Measurements from ENCODE around the gene DUSP28.

Gene DUSP28

GRCh38 chr2:240572141-240573031 lies 12.2 kb downstream of the DUSP28 start:
- no peak for DNase-seq (ENCODE audit: low spot score in 2 of 2)
- Mint-ChIP-seq H3K4me3 (no peak overlapping the region), H3K36me3 (peaks cover 9% of the 10 kb centered on the region), H3K27ac (peak overlapping the region; percentile 56), H3K4me1 (peaks cover 30% of the 10 kb centered on the region), H3K9me3 (no peaks in the 10 kb centered on the region)
- no peak for ATAC-seq

- ATAC-seq, result no peak
- no peak overlapping the region for H3K4me3 Mint-ChIP-seq
- peaks cover 29% of the 10 kb centered on the region for H3K4me1 Mint-ChIP-seq
These were observed 12.9 kb downstream of the DUSP28 start for GRCh38 chr2:240573071-240573515.

GRCh38 chr2:240573516-240574385 lies 13.6 kb downstream of the DUSP28 start:
- H3K9me3 Mint-ChIP-seq, result no peaks in the 10 kb centered on the region

More at GRCh38 chr2:240573071-240573515, 12.9 kb downstream of the DUSP28 start:
- no peak for DNase-seq (ENCODE audit: low spot score in 2 of 2)
- Mint-ChIP-seq H3K9me3 (no peaks in the 10 kb centered on the region), H3K36me3 (peaks cover 9% of the 10 kb centered on the region), H3K27ac (no peak overlapping the region)

GRCh38 chr2:240574386-240575100 lies 14.4 kb downstream of the DUSP28 start:
- Mint-ChIP-seq H3K27ac (no peak overlapping the region), H3K4me3 (no peak overlapping the region), H3K4me1 (peaks cover 39% of the 10 kb centered on the region), H3K9me3 (no peaks in the 10 kb centered on the region), H3K36me3 (peaks cover 10% of the 10 kb centered on the region)
- DNase-seq (ENCODE audit: low spot score in 2 of 2), result no peak
- no peak for ATAC-seq

More at GRCh38 chr2:240573516-240574385, 13.6 kb downstream of the DUSP28 start:
- ATAC-seq, result no peak
- H3K36me3 Mint-ChIP-seq, result peaks cover 9% of the 10 kb centered on the region
- no peak overlapping the region for H3K4me3 Mint-ChIP-seq
- DNase-seq (ENCODE audit: low spot score in 2 of 2), result no peak
- H3K27ac Mint-ChIP-seq, result no peak overlapping the region
- peaks cover 36% of the 10 kb centered on the region for H3K4me1 Mint-ChIP-seq

- peak overlapping the region; percentile 54 for H3K27ac Mint-ChIP-seq
- no peak overlapping the region for H3K4me3 Mint-ChIP-seq
- DNase-seq (ENCODE audit: low spot score in 2 of 2) (no peak), ATAC-seq (no peak)
- H3K4me1 Mint-ChIP-seq, result peaks cover 39% of the 10 kb centered on the region
- no peaks in the 10 kb centered on the region for H3K9me3 Mint-ChIP-seq
- peaks cover 15% of the 10 kb centered on the region for H3K36me3 Mint-ChIP-seq
These were observed 15.2 kb downstream of the DUSP28 start for GRCh38 chr2:240575101-240575965.

- ATAC-seq, result no peak
- Mint-ChIP-seq H3K4me1 (peaks cover 39% of the 10 kb centered on the region), H3K27ac (peak overlapping the region; percentile 54), H3K9me3 (no peaks in the 10 kb centered on the region), H3K4me3 (no peak overlapping the region), H3K36me3 (peaks cover 15% of the 10 kb centered on the region)
- no peak for DNase-seq (ENCODE audit: low spot score in 2 of 2)
These were observed 15.9 kb downstream of the DUSP28 start for GRCh38 chr2:240576036-240576435.

GRCh38 chr2:240576436-240577205 lies 16.5 kb downstream of the DUSP28 start:
- Mint-ChIP-seq H3K9me3 (no peaks in the 10 kb centered on the region), H3K4me1 (peaks cover 33% of the 10 kb centered on the region), H3K4me3 (no peak overlapping the region), H3K27ac (no peak overlapping the region), H3K36me3 (peaks cover 15% of the 10 kb centered on the region)
- ATAC-seq (no peak), DNase-seq (ENCODE audit: low spot score in 2 of 2) (no peak)

- H3K4me3 Mint-ChIP-seq, result no peak overlapping the region
- peaks cover 15% of the 10 kb centered on the region for H3K36me3 Mint-ChIP-seq
- DNase-seq (ENCODE audit: low spot score in 2 of 2) (no peak), ATAC-seq (no peak)
- H3K4me1 Mint-ChIP-seq, result peaks cover 36% of the 10 kb centered on the region
- peak overlapping the region; percentile 88 for H3K27ac Mint-ChIP-seq
- H3K9me3 Mint-ChIP-seq, result no peaks in the 10 kb centered on the region
These were observed 17.3 kb downstream of the DUSP28 start for GRCh38 chr2:240577281-240578109.

- Mint-ChIP-seq H3K4me3 (no peak overlapping the region), H3K9me3 (no peaks in the 10 kb centered on the region), H3K27ac (peak overlapping the region; percentile 88), H3K4me1 (peaks cover 41% of the 10 kb centered on the region), H3K36me3 (peaks cover 15% of the 10 kb centered on the region)
- ATAC-seq (no peak), DNase-seq (ENCODE audit: low spot score in 2 of 2) (no peak)
These were observed 17.9 kb downstream of the DUSP28 start for GRCh38 chr2:240578110-240578450.

GRCh38 chr2:240578488-240578887 lies 18.3 kb downstream of the DUSP28 start:
- peaks cover 15% of the 10 kb centered on the region for H3K36me3 Mint-ChIP-seq
- DNase-seq (ENCODE audit: low spot score in 2 of 2), result no peak
- ATAC-seq, result no peak
- peaks cover 41% of the 10 kb centered on the region for H3K4me1 Mint-ChIP-seq
- no peaks in the 10 kb centered on the region for H3K9me3 Mint-ChIP-seq
- H3K27ac Mint-ChIP-seq, result peak overlapping the region; percentile 88
- H3K4me3 Mint-ChIP-seq, result no peak overlapping the region

- Mint-ChIP-seq H3K4me1 (peaks cover 41% of the 10 kb centered on the region), H3K9me3 (no peaks in the 10 kb centered on the region), H3K4me3 (peak overlapping the region; percentile 47), H3K27ac (peak overlapping the region; percentile 88), H3K36me3 (peaks cover 15% of the 10 kb centered on the region)
- DNase-seq (ENCODE audit: low spot score in 2 of 2) (peak in 1 of 2 donors; percentile 74), ATAC-seq (no peak)
These were observed 19.1 kb downstream of the DUSP28 start for GRCh38 chr2:240579071-240579762.

GRCh38 chr2:240579771-240580614 lies 19.8 kb downstream of the DUSP28 start:
- H3K4me3 Mint-ChIP-seq, result peak overlapping the region; percentile 47
- H3K27ac Mint-ChIP-seq, result peak overlapping the region; percentile 88
- peak; percentile 60 to 83 for DNase-seq (ENCODE audit: low spot score in 2 of 2)
- peak; percentile 91 for ATAC-seq
- peaks cover 8% of the 10 kb centered on the region for H3K36me3 Mint-ChIP-seq
- peaks cover 49% of the 10 kb centered on the region for H3K4me1 Mint-ChIP-seq
- H3K9me3 Mint-ChIP-seq, result no peaks in the 10 kb centered on the region

Measured in stimulated activated effector memory CD8-positive, alpha-beta T cell treated with anti-CD3 and anti-CD28 coated beads, Interleukin-12 subunit alpha, Interleukin-12 subunit beta, amount 100 ng/mL, for 72 hours (primary cell).